Caco-2 (cell line): ENCODE measurements around the gene CHI3L2. TPM values are rescaled to one million over a fixed set of nuclear protein-coding genes. Genes with fewer than 3 reads are reported as not detected.
A peak's percentile ranks its signal among the peaks of the same experiment; 100 is the strongest.

Experiments
- BruUV-seq: library from RNA; stranded (reverse); fragments of 400-500 nt; replicated peaks from 2 replicates; lab custom pipeline; 2021; lab: Mats Ljungman, UMichigan
- CTCF ChIA-PET: fragments of 300-600 bp; sonication (Branson Sonifier 250); formaldehyde crosslinking; loops from one replicate; lab custom pipeline; 2022; ENCODE audit warnings: antibody characterized with exemption; lab: Charles Lee
- POLR2A ChIA-PET: fragments of 300-600 bp; sonication (Branson Sonifier 250); formaldehyde crosslinking; loops from one replicate; lab custom pipeline; 2022; ENCODE audit warnings: antibody characterized with exemption; lab: Charles Lee
- DNase-seq, 2 experiments: peaks; one replicate each; pipeline versions ENCODE4 v3.0.0 to v3.0.0-alpha.2; 2020 to 2022
- H3K27me3 ChIP-seq: replicated peaks from 2 replicates; pipeline ENCODE4 v1.6.0; 2011; ENCODE audit warnings: low read length; ENCODE audit not compliant: control insufficient read depth, insufficient read depth
- H3K36me3 ChIP-seq: 2 replicates; pipeline ENCODE4 v1.5.1; 2011; ENCODE audit warnings: low read length; ENCODE audit not compliant: control insufficient read depth, insufficient read depth
- H3K4me1 ChIP-seq: fragments of 250-450 bp; sonication (Bioruptor Pico); 2 replicates; pipeline ENCODE4 v1.5.1; 2020; ENCODE audit warnings: mild to moderate bottlenecking
- H3K4me3 ChIP-seq: 2 replicates; pipeline ENCODE4 v1.5.1; 2011; ENCODE audit warnings: low read depth, mild to moderate bottlenecking, control low read depth, low read length
- H3K9me3 ChIP-seq: fragments of 250-450 bp; sonication (Bioruptor Pico); 2 replicates; pipeline ENCODE4 v1.5.1; 2020; ENCODE audit warnings: mild to moderate bottlenecking, moderate library complexity
- H3K27ac Mint-ChIP-seq: one replicate; pipeline ENCODE4 v1.8.0; 2022; ENCODE audit warnings: mixed read lengths; ENCODE audit not compliant: unreplicated experiment
- H3K27me3 Mint-ChIP-seq: one replicate; pipeline ENCODE4 v1.8.0; 2022; ENCODE audit warnings: mixed read lengths; ENCODE audit not compliant: insufficient read depth, unreplicated experiment
- H3K36me3 Mint-ChIP-seq: one replicate; pipeline ENCODE4 v1.8.0; 2022; ENCODE audit warnings: mild to moderate bottlenecking, mixed read lengths; ENCODE audit not compliant: insufficient read depth, unreplicated experiment
- H3K4me1 Mint-ChIP-seq: one replicate; pipeline ENCODE4 v1.8.0; 2022; ENCODE audit warnings: low read depth, mixed read lengths; ENCODE audit not compliant: unreplicated experiment
- H3K4me3 Mint-ChIP-seq: one replicate; pipeline ENCODE4 v1.8.0; 2022; ENCODE audit warnings: mild to moderate bottlenecking, moderate library complexity, mixed read lengths; ENCODE audit not compliant: unreplicated experiment
- H3K9me3 Mint-ChIP-seq: one replicate; pipeline ENCODE4 v1.8.0; 2022; ENCODE audit warnings: mixed read lengths; ENCODE audit not compliant: unreplicated experiment
- intact Hi-C: fragments of 100-400 bp; cut with micrococcal nuclease; formaldehyde crosslinking; loops from one replicate; pipeline ENCODE4 v1.10.0; 2022; ENCODE audit not compliant: unreplicated experiment
- total RNA-seq: library from RNA; stranded (reverse); gene quantifications from 2 replicates; pipeline ENCODE4 v1.2.3, GENCODE V29; 2022
- TF ChIP-seq, protein P1 (sequence below), 2 experiments: fragments of 200-600 bp in 1 of 2; IDR thresholded peaks; 1 replicate in 1 of 2; 2 replicates in 1 of 2; pipeline versions ENCODE4 v1.5.1 to v1.8.0; 2011 to 2022; ENCODE audit warnings: antibody characterized with exemption in 1 of 2, control low read depth in 1 of 2, inconsistent platforms in 1 of 2, low read depth in 1 of 2, low read length in 1 of 2, mild to moderate bottlenecking in 1 of 2, moderate library complexity in 1 of 2; ENCODE audit not compliant: insufficient read depth in 1 of 2, severe bottlenecking in 1 of 2, unreplicated experiment in 1 of 2

The CHI3L2 gene
- total RNA-seq, 1 experiment from 2014 or later, result not detected

DNA sequence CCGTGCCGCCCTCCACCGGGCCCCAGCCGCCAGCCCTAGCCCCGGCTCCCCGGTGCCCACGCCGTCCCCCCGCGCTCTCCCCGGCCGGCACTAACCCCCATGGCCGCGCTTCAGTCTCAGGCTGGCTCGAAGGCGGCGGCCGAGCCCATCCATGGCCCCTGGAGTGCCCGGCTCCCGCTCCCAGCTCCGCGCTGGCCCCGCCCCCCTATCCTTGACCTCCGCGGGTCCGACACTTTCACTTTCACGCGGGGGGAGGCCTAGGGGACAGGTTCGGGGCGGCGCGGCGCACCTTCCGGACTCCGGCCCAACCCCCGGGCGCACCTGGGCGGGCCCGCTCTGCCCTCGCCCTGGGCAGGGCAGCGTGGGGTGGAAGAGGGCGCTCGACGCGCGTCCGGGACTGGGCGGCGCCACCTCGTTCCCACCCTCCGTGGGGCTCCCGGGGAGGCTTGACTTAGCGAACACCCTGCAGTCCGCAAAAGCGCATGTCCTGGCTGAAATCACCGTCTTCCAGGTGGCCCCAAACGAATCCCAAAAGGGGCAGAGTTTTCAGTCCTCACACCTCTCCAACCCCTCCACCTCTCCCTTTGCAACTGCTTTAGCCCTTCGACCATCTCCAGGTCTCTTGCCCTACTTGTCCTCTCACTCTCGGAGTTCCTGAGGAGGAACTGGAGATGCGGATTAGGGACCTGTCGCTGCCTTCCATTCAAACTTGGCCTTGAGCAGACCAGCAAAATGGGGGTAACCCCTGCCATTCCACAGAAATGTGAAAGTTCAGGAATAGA, 23.1 kb upstream of the CHI3L2 start:
- H3K4me1 Mint-ChIP-seq, result peaks cover 14% of the 10 kb centered on the region
- ChIA-PET POLR2A (interaction anchor here (0.6 to 1.0 kb wide), 3 partner anchors 9 to 416 kb away, joined by 3 to 4 read pairs (median 3); no protein-coding TSS in a partner anchor), CTCF (interaction anchor here (0.6 to 1.7 kb wide), 2 partner anchors 10 to 866 kb away, joined by 4 to 7 read pairs; no protein-coding TSS in a partner anchor)
- TF ChIP-seq, protein P1, sequence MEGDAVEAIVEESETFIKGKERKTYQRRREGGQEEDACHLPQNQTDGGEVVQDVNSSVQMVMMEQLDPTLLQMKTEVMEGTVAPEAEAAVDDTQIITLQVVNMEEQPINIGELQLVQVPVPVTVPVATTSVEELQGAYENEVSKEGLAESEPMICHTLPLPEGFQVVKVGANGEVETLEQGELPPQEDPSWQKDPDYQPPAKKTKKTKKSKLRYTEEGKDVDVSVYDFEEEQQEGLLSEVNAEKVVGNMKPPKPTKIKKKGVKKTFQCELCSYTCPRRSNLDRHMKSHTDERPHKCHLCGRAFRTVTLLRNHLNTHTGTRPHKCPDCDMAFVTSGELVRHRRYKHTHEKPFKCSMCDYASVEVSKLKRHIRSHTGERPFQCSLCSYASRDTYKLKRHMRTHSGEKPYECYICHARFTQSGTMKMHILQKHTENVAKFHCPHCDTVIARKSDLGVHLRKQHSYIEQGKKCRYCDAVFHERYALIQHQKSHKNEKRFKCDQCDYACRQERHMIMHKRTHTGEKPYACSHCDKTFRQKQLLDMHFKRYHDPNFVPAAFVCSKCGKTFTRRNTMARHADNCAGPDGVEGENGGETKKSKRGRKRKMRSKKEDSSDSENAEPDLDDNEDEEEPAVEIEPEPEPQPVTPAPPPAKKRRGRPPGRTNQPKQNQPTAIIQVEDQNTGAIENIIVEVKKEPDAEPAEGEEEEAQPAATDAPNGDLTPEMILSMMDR (IDR thresholded peaks at IDR 0.05; ENCODE audit: insufficient read depth in 1 of 2, low read depth in 1 of 2, low read length in 1 of 2, severe bottlenecking in 1 of 2, unreplicated experiment in 1 of 2), result no peak
- BruUV-seq, result TSS peak; percentile 85
- no peaks in the 10 kb centered on the region for H3K27me3 ChIP-seq
- peak; percentile 61 to 69 for DNase-seq
- no peaks in the 10 kb centered on the region for H3K9me3 ChIP-seq
- H3K27me3 Mint-ChIP-seq, result no peaks in the 10 kb centered on the region
- H3K27ac Mint-ChIP-seq, result peak overlapping the region; percentile 49
- no peaks in the 10 kb centered on the region for H3K36me3 Mint-ChIP-seq
- H3K4me3 ChIP-seq, result peak overlapping the region; percentile 54
- no peaks in the 10 kb centered on the region for H3K9me3 Mint-ChIP-seq
- H3K36me3 ChIP-seq, result no peaks in the 10 kb centered on the region
- H3K4me3 Mint-ChIP-seq, result peak overlapping the region; percentile 77
- intact Hi-C loops, result loop anchor here (5.0 kb wide), 3 partner anchors 42 to 128 kb away; partner anchors contain the start of genes CEPT1 and DRAM2
- peaks cover 34% of the 10 kb centered on the region for H3K4me1 ChIP-seq

- Histone ChIP-seq H3K36me3 (no peaks in the 10 kb centered on the region), H3K27me3 (no peaks in the 10 kb centered on the region), H3K4me3 (peak overlapping the region; percentile 54), H3K4me1 (peaks cover 34% of the 10 kb centered on the region), H3K9me3 (no peaks in the 10 kb centered on the region)
- DNase-seq, result no peak
- ChIA-PET POLR2A (no interaction called here), CTCF (interaction anchor here (1.7 kb wide), 1 partner anchor 10 kb away, joined by 7 read pairs; no protein-coding TSS in a partner anchor)
- intact Hi-C loops, result loop anchor here (5.0 kb wide), 3 partner anchors 43 to 127 kb away; partner anchors contain the start of genes CEPT1 and DRAM2
- TF ChIP-seq, protein P1 (IDR thresholded peaks at IDR 0.05; ENCODE audit: insufficient read depth in 1 of 2, low read depth in 1 of 2, low read length in 1 of 2, severe bottlenecking in 1 of 2, unreplicated experiment in 1 of 2), result no peak
- Mint-ChIP-seq H3K4me1 (peaks cover 14% of the 10 kb centered on the region), H3K4me3 (peak overlapping the region; percentile 77), H3K9me3 (no peaks in the 10 kb centered on the region), H3K27ac (peak overlapping the region; percentile 49), H3K36me3 (no peaks in the 10 kb centered on the region), H3K27me3 (no peaks in the 10 kb centered on the region)
- no TSS peak for BruUV-seq
Observed at GRCh38 chr1:111204983-111205713, 22.4 kb upstream of the CHI3L2 start.

- ChIA-PET CTCF (no interaction called here), POLR2A (no interaction called here)
- intact Hi-C loops, result no loop called here
- Mint-ChIP-seq H3K9me3 (no peaks in the 10 kb centered on the region), H3K4me1 (peaks cover 14% of the 10 kb centered on the region), H3K4me3 (no peak overlapping the region), H3K27me3 (no peaks in the 10 kb centered on the region), H3K36me3 (no peaks in the 10 kb centered on the region), H3K27ac (no peak overlapping the region)
- no peaks in the 10 kb centered on the region for H3K27me3 ChIP-seq
- no peaks in the 10 kb centered on the region for H3K36me3 ChIP-seq
- H3K4me3 ChIP-seq, result no peak overlapping the region
- peaks cover 34% of the 10 kb centered on the region for H3K4me1 ChIP-seq
- no peaks in the 10 kb centered on the region for H3K9me3 ChIP-seq
- no TSS peak for BruUV-seq
- TF ChIP-seq, protein P1 (IDR thresholded peaks at IDR 0.05; ENCODE audit: insufficient read depth in 1 of 2, low read depth in 1 of 2, low read length in 1 of 2, severe bottlenecking in 1 of 2, unreplicated experiment in 1 of 2), result no peak
- DNase-seq, result no peak
Observed at GRCh38 chr1:111205714-111206050, 21.8 kb upstream of the CHI3L2 start.
